NCI-H524 treated with DMSO at 0.1 percent for 48 hours (cell line): ENCODE measurements around the gene TM4SF20.

Experiments used
- DNase-seq: peaks from one replicate; lab custom pipeline; 2025; lab: John Stamatoyannopoulos, UW

Gene TM4SF20

GRCh38 chr2:227379095-227379494 lies at the start of gene TM4SF20:
TM4SF20 (minus strand) TSS chr2:227379306; CDS start chr2:227379268, 38 bp downstream.
- no peak for DNase-seq

- DNase-seq, result no peak
Observed at GRCh38 chr2:227428731-227429285, 49.7 kb upstream of the TM4SF20 start.

GRCh38 chr2:227423656-227424499 lies 44.8 kb upstream of the TM4SF20 start:
- no peak for DNase-seq

- DNase-seq, result no peak
Observed at GRCh38 chr2:227420087-227421052, 41.3 kb upstream of the TM4SF20 start.

- DNase-seq, result no peak
Observed at GRCh38 chr2:227416701-227417100, 37.6 kb upstream of the TM4SF20 start.

GRCh38 chr2:227415538-227416424 lies 36.7 kb upstream of the TM4SF20 start:
- no peak for DNase-seq

- DNase-seq, result no peak
Observed at GRCh38 chr2:227414846-227415245, 35.7 kb upstream of the TM4SF20 start.

GRCh38 chr2:227413371-227413770 lies 34.3 kb upstream of the TM4SF20 start:
- no peak for DNase-seq

GRCh38 chr2:227412877-227413276 lies 33.8 kb upstream of the TM4SF20 start:
- DNase-seq, result no peak

GRCh38 chr2:227411990-227412350 lies 32.9 kb upstream of the TM4SF20 start:
- no peak for DNase-seq

- no peak for DNase-seq
Observed at GRCh38 chr2:227411320-227411989, 32.3 kb upstream of the TM4SF20 start.

GRCh38 chr2:227410191-227410590 lies 31.1 kb upstream of the TM4SF20 start:
- no peak for DNase-seq

GRCh38 chr2:227407591-227408151 lies 28.6 kb upstream of the TM4SF20 start:
- peak; percentile 76 for DNase-seq

GRCh38 chr2:227406177-227407031 lies 27.3 kb upstream of the TM4SF20 start:
- peak; percentile 88 for DNase-seq

GRCh38 chr2:227404585-227405271 lies 25.6 kb upstream of the TM4SF20 start:
- no peak for DNase-seq

GRCh38 chr2:227402959-227403358 lies 23.9 kb upstream of the TM4SF20 start:
- no peak for DNase-seq

GRCh38 chr2:227402321-227402720 lies 23.2 kb upstream of the TM4SF20 start:
- no peak for DNase-seq

- DNase-seq, result no peak
Observed at GRCh38 chr2:227401550-227401949, 22.4 kb upstream of the TM4SF20 start.
